Hippocampal formation (tissue), 2 donors: ENCODE data around the gene WNT1.

Source experiments
- DNase-seq, 2 donors: peaks; one replicate each; lab custom pipeline; 2025; lab: John Stamatoyannopoulos, UW

Gene WNT1

GRCh38 chr12:49028666-49029275 is 50.6 kb downstream of the WNT1 start:
- no peak for DNase-seq

GRCh38 chr12:49030119-49030518 is 52.0 kb downstream of the WNT1 start:
- no peak for DNase-seq

GRCh38 chr12:49030714-49031572 is 52.8 kb downstream of the WNT1 start:
- DNase-seq: no peak

GRCh38 chr12:49031573-49032161 is 53.5 kb downstream of the WNT1 start:
- DNase-seq: no peak
